DMS79 treated with DMSO at 0.1 percent for 48 hours (cell line): ENCODE data around the gene TP73.

Source experiments
- DNase-seq: peaks from one replicate; lab custom pipeline; 2025; lab: John Stamatoyannopoulos, UW

Gene TP73

GRCh38 chr1:3729594-3730542, 77.6 kb downstream of the TP73 start:
- DNase-seq, result peak; percentile 89

GRCh38 chr1:3730543-3731247, 78.4 kb downstream of the TP73 start:
- peak; percentile 89 for DNase-seq

- DNase-seq, result no peak
Measured at GRCh38 chr1:3731583-3732433, 79.5 kb downstream of the TP73 start.

- no peak for DNase-seq
Measured at GRCh38 chr1:3732434-3733093, 80.2 kb downstream of the TP73 start.

GRCh38 chr1:3733094-3733882, 81.0 kb downstream of the TP73 start:
- DNase-seq, result no peak

GRCh38 chr1:3733883-3734589, 81.7 kb downstream of the TP73 start:
- DNase-seq, result no peak

- DNase-seq, result no peak
Measured at GRCh38 chr1:3734602-3735001, 82.3 kb downstream of the TP73 start.

GRCh38 chr1:3735027-3735681, 82.8 kb downstream of the TP73 start:
- DNase-seq, result no peak

GRCh38 chr1:3735688-3736087, 83.4 kb downstream of the TP73 start:
- DNase-seq, result no peak

GRCh38 chr1:3736131-3736561, 83.8 kb downstream of the TP73 start:
- DNase-seq, result no peak

GRCh38 chr1:3736708-3737107, 84.4 kb downstream of the TP73 start:
- no peak for DNase-seq

GRCh38 chr1:3738943-3739342, 86.6 kb downstream of the TP73 start:
- no peak for DNase-seq

GRCh38 chr1:3740042-3740441, 87.7 kb downstream of the TP73 start:
- no peak for DNase-seq

- no peak for DNase-seq
Measured at GRCh38 chr1:3740752-3741151, 88.4 kb downstream of the TP73 start.

- no peak for DNase-seq
Measured at GRCh38 chr1:3741566-3742438, 89.5 kb downstream of the TP73 start.

GRCh38 chr1:3742439-3743298, 90.4 kb downstream of the TP73 start:
- DNase-seq, result no peak

GRCh38 chr1:3743421-3743820, 91.1 kb downstream of the TP73 start:
- no peak for DNase-seq

GRCh38 chr1:3743826-3744225, 91.5 kb downstream of the TP73 start:
- no peak for DNase-seq
